ENCODE results near the gene MRNIP. TPM values are rescaled to one million over a fixed set of nuclear protein-coding genes. Genes with fewer than 3 reads are reported as not detected.

The MRNIP gene
- polyA plus RNA-seq, 1 donor, result 39.4 TPM

- no CpG with 5 or more reads among the region's 81 CpGs for WGBS (ENCODE audit: insufficient coverage, low lambda C conversion rate)
- peaks cover 33% of the 10 kb centered on the region for H3K36me3 ChIP-seq (ENCODE audit: control insufficient read depth, insufficient read depth, low read length)
Observed at GRCh38 chr5:179820483-179821297, 37.9 kb downstream of the MRNIP start, which contains the start of gene SQSTM1. SQSTM1 (plus strand) TSS chr5:179820905; CDS start chr5:179820937, 32 bp downstream.

GRCh38 chr5:179820127-179820482, 38.5 kb downstream of the MRNIP start:
- no peaks in the 10 kb centered on the region for H3K27me3 ChIP-seq (ENCODE audit: control insufficient read depth, insufficient read depth, low read length)
- H3K9me3 ChIP-seq (ENCODE audit: control insufficient read depth, low read depth, low read length), result peaks cover 11% of the 10 kb centered on the region
- H3K4me3 ChIP-seq (ENCODE audit: low read length), result peak overlapping the region; percentile 94
- no CpG with 5 or more reads among the region's 12 CpGs for whole genome bisulfite sequencing (ENCODE audit: insufficient coverage, low lambda C conversion rate)
- H3K27ac ChIP-seq (ENCODE audit: low read length), result peak overlapping the region; percentile 86
- DNase-seq, result no peak
- peaks cover 28% of the 10 kb centered on the region for H3K36me3 ChIP-seq (ENCODE audit: control insufficient read depth, insufficient read depth, low read length)
- peaks cover 67% of the 10 kb centered on the region for H3K4me1 ChIP-seq (ENCODE audit: control insufficient read depth, insufficient read depth, low read length)

More at GRCh38 chr5:179820483-179821297, 37.9 kb downstream of the MRNIP start, which contains the start of gene SQSTM1:
- Histone ChIP-seq H3K4me3 (ENCODE audit: low read length) (peak within 1 kb of the TSS; percentile 94), H3K27me3 (ENCODE audit: control insufficient read depth, insufficient read depth, low read length) (no peaks in the 10 kb centered on the region), H3K9me3 (ENCODE audit: control insufficient read depth, low read depth, low read length) (peaks cover 11% of the 10 kb centered on the region), H3K27ac (ENCODE audit: low read length) (peak within 1 kb of the TSS; percentile 86), H3K4me1 (ENCODE audit: control insufficient read depth, insufficient read depth, low read length) (peaks cover 73% of the 10 kb centered on the region)
- peak; percentile 76 to 90 for DNase-seq

GRCh38 chr5:179819296-179820126, 39.1 kb downstream of the MRNIP start:
- peaks cover 11% of the 10 kb centered on the region for H3K9me3 ChIP-seq (ENCODE audit: control insufficient read depth, low read depth, low read length)
- peak overlapping the region; percentile 86 for H3K27ac ChIP-seq (ENCODE audit: low read length)
- WGBS (ENCODE audit: insufficient coverage, low lambda C conversion rate), result no CpG with 5 or more reads among the region's 26 CpGs
- H3K4me3 ChIP-seq (ENCODE audit: low read length), result peak overlapping the region; percentile 8
- H3K27me3 ChIP-seq (ENCODE audit: control insufficient read depth, insufficient read depth, low read length), result no peaks in the 10 kb centered on the region
- peaks cover 62% of the 10 kb centered on the region for H3K4me1 ChIP-seq (ENCODE audit: control insufficient read depth, insufficient read depth, low read length)
- DNase-seq, result peak; percentile 54 to 82
- H3K36me3 ChIP-seq (ENCODE audit: control insufficient read depth, insufficient read depth, low read length), result peaks cover 22% of the 10 kb centered on the region

GRCh38 chr5:179818746-179819295, 39.8 kb downstream of the MRNIP start:
- Histone ChIP-seq H3K4me3 (ENCODE audit: low read length) (peak overlapping the region; percentile 43), H3K4me1 (ENCODE audit: control insufficient read depth, insufficient read depth, low read length) (peaks cover 55% of the 10 kb centered on the region)
- no CpG with 5 or more reads among the region's 35 CpGs for WGBS (ENCODE audit: insufficient coverage, low lambda C conversion rate)

GRCh38 chr5:179817890-179818745, 40.5 kb downstream of the MRNIP start:
- Histone ChIP-seq H3K4me3 (ENCODE audit: low read length) (peak overlapping the region; percentile 43), H3K36me3 (ENCODE audit: control insufficient read depth, insufficient read depth, low read length) (peaks cover 10% of the 10 kb centered on the region), H3K9me3 (ENCODE audit: control insufficient read depth, low read depth, low read length) (peaks cover 8% of the 10 kb centered on the region), H3K27ac (ENCODE audit: low read length) (peak overlapping the region; percentile 86), H3K27me3 (ENCODE audit: control insufficient read depth, insufficient read depth, low read length) (no peaks in the 10 kb centered on the region), H3K4me1 (ENCODE audit: control insufficient read depth, insufficient read depth, low read length) (peaks cover 49% of the 10 kb centered on the region)
- WGBS (ENCODE audit: insufficient coverage, low lambda C conversion rate), result no CpG with 5 or more reads among the region's 14 CpGs
- DNase-seq, result peak in 1 of 2 donors; percentile 55

More at GRCh38 chr5:179818746-179819295, 39.8 kb downstream of the MRNIP start:
- peaks cover 15% of the 10 kb centered on the region for H3K36me3 ChIP-seq (ENCODE audit: control insufficient read depth, insufficient read depth, low read length)
- H3K27me3 ChIP-seq (ENCODE audit: control insufficient read depth, insufficient read depth, low read length), result no peaks in the 10 kb centered on the region
- peak overlapping the region; percentile 86 for H3K27ac ChIP-seq (ENCODE audit: low read length)
- DNase-seq, result peak; percentile 98 to 99
- H3K9me3 ChIP-seq (ENCODE audit: control insufficient read depth, low read depth, low read length), result peaks cover 8% of the 10 kb centered on the region

GRCh38 chr5:179817470-179817840, 41.2 kb downstream of the MRNIP start:
- Histone ChIP-seq H3K9me3 (ENCODE audit: control insufficient read depth, low read depth, low read length) (peaks cover 8% of the 10 kb centered on the region), H3K27me3 (ENCODE audit: control insufficient read depth, insufficient read depth, low read length) (no peaks in the 10 kb centered on the region), H3K27ac (ENCODE audit: low read length) (no peak overlapping the region), H3K4me1 (ENCODE audit: control insufficient read depth, insufficient read depth, low read length) (peaks cover 43% of the 10 kb centered on the region), H3K36me3 (ENCODE audit: control insufficient read depth, insufficient read depth, low read length) (peaks cover 9% of the 10 kb centered on the region), H3K4me3 (ENCODE audit: low read length) (peak overlapping the region; percentile 33)
- no peak for DNase-seq
- no CpG with 5 or more reads among the region's 8 CpGs for WGBS (ENCODE audit: insufficient coverage, low lambda C conversion rate)

GRCh38 chr5:179816796-179817469, 41.7 kb downstream of the MRNIP start:
- no peaks in the 10 kb centered on the region for H3K27me3 ChIP-seq (ENCODE audit: control insufficient read depth, insufficient read depth, low read length)
- peaks cover 8% of the 10 kb centered on the region for H3K9me3 ChIP-seq (ENCODE audit: control insufficient read depth, low read depth, low read length)
- H3K4me1 ChIP-seq (ENCODE audit: control insufficient read depth, insufficient read depth, low read length), result peaks cover 37% of the 10 kb centered on the region
- DNase-seq, result peak in 1 of 2 donors; percentile 58
- H3K4me3 ChIP-seq (ENCODE audit: low read length), result peak overlapping the region; percentile 33
- no CpG with 5 or more reads among the region's 72 CpGs for WGBS (ENCODE audit: insufficient coverage, low lambda C conversion rate)
- H3K27ac ChIP-seq (ENCODE audit: low read length), result no peak overlapping the region
- H3K36me3 ChIP-seq (ENCODE audit: control insufficient read depth, insufficient read depth, low read length), result peaks cover 12% of the 10 kb centered on the region

GRCh38 chr5:179816401-179816795, 42.2 kb downstream of the MRNIP start:
- DNase-seq, result no peak
- Histone ChIP-seq H3K9me3 (ENCODE audit: control insufficient read depth, low read depth, low read length) (peaks cover 7% of the 10 kb centered on the region), H3K27ac (ENCODE audit: low read length) (no peak overlapping the region)

GRCh38 chr5:179815491-179816249, 42.9 kb downstream of the MRNIP start:
- Histone ChIP-seq H3K36me3 (ENCODE audit: control insufficient read depth, insufficient read depth, low read length) (peaks cover 12% of the 10 kb centered on the region), H3K4me3 (ENCODE audit: low read length) (no peak overlapping the region), H3K27me3 (ENCODE audit: control insufficient read depth, insufficient read depth, low read length) (no peaks in the 10 kb centered on the region), H3K27ac (ENCODE audit: low read length) (no peak overlapping the region), H3K9me3 (ENCODE audit: control insufficient read depth, low read depth, low read length) (peaks cover 5% of the 10 kb centered on the region), H3K4me1 (ENCODE audit: control insufficient read depth, insufficient read depth, low read length) (peaks cover 36% of the 10 kb centered on the region)
- WGBS (ENCODE audit: insufficient coverage, low lambda C conversion rate), result 100% methylated on average over 1 of the region's 21 CpGs
- no peak for DNase-seq

More at GRCh38 chr5:179816401-179816795, 42.2 kb downstream of the MRNIP start:
- Histone ChIP-seq H3K36me3 (ENCODE audit: control insufficient read depth, insufficient read depth, low read length) (peaks cover 12% of the 10 kb centered on the region), H3K27me3 (ENCODE audit: control insufficient read depth, insufficient read depth, low read length) (no peaks in the 10 kb centered on the region), H3K4me1 (ENCODE audit: control insufficient read depth, insufficient read depth, low read length) (peaks cover 36% of the 10 kb centered on the region), H3K4me3 (ENCODE audit: low read length) (peak overlapping the region; percentile 33)
- no CpG with 5 or more reads among the region's 23 CpGs for WGBS (ENCODE audit: insufficient coverage, low lambda C conversion rate)
